OCI-LY3 (cell line): ENCODE results near the gene ADGRV1.

ENCODE experiments used
- EZH2phosphoT487 ChIP-seq: fragments of 200-600 bp; shearing (Covaris generic); IDR thresholded peaks from 2 replicates; pipeline ENCODE4 v1.6.1; 2018; ENCODE audit warnings: antibody characterized with exemption, mixed run types, low read depth
- TF ChIP-seq, protein P1 (sequence below): fragments of 200-600, 300-600 bp; sonication (generic); IDR thresholded peaks from 2 replicates; pipeline ENCODE4 v1.5.1; 2014; ENCODE audit warnings: antibody characterized with exemption, low read length, low read depth

DNA sequence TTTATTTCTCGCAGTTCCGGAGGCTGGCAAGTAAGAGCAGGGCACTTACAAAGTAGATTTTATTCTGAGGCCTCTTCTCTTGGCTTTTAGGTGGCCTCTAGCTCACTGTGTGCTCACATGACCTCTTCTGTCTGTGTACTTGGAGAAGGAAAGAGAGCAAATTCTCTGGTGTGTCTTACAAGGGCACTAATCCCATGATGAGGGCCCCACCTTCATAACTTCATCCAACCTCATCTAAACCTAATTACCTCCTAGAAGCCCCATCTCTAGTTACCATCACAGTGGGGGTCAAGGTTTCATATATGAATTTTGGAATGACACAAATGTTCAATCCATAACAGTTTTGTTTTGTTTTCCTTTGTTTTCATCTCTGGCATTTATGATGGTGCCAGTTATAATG, 376.1 kb downstream of the ADGRV1 start:
- TF ChIP-seq, protein P1, sequence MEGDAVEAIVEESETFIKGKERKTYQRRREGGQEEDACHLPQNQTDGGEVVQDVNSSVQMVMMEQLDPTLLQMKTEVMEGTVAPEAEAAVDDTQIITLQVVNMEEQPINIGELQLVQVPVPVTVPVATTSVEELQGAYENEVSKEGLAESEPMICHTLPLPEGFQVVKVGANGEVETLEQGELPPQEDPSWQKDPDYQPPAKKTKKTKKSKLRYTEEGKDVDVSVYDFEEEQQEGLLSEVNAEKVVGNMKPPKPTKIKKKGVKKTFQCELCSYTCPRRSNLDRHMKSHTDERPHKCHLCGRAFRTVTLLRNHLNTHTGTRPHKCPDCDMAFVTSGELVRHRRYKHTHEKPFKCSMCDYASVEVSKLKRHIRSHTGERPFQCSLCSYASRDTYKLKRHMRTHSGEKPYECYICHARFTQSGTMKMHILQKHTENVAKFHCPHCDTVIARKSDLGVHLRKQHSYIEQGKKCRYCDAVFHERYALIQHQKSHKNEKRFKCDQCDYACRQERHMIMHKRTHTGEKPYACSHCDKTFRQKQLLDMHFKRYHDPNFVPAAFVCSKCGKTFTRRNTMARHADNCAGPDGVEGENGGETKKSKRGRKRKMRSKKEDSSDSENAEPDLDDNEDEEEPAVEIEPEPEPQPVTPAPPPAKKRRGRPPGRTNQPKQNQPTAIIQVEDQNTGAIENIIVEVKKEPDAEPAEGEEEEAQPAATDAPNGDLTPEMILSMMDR, result no peak
- TF ChIP-seq EZH2phosphoT487, result no peak
